HG03135 (cell line): ENCODE measurements around the gene SORCS1.
"Not testable (repeated sequence)": the region's sequence is repeated elsewhere in the genome, so short reads cannot be mapped to it uniquely, and the experiment has no call there.

Experiments
- ATAC-seq: cut with Tn5 transposase; IDR thresholded peaks from one replicate; pipeline ENCODE4 v1.9.1; 2021; ENCODE audit warnings: mild to moderate bottlenecking, moderate library complexity; ENCODE audit not compliant: unreplicated experiment

The SORCS1 gene

DNA sequence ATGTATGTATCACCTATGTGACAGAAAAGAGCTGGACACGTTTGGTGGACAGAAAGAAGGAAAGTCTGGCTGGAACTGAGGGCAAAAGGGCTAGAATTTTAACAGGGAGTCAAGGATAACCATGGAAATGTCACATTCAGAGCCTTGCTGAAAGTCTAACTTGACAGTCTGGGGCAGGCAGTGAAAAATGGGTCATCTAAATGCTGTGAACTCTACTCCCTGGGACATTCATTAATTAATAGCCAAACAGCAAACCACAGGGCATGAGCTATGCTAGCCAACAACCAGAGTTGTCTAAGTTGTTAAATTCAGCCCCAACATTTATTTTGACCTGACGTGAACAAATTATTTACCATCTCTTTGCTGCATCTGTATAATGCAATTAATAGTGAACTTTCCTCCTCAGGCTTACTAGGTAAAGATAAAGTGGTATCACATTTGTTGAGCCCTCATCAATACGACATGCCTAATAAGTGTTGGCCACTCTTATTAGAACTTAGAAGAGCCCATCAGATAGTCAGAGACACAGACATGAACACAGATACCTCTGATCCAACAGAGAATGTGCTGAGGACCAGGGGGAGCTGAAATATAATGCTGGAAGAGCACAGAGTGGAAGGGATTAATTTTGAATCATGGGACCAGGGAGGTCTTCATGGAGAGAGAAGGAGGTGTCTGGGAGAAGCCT is 109.9 kb downstream of the SORCS1 start:
- ATAC-seq = no peak

GRCh38 chr10:107051769-107052168 is 112.7 kb downstream of the SORCS1 start:
- ATAC-seq = no peak

DNA sequence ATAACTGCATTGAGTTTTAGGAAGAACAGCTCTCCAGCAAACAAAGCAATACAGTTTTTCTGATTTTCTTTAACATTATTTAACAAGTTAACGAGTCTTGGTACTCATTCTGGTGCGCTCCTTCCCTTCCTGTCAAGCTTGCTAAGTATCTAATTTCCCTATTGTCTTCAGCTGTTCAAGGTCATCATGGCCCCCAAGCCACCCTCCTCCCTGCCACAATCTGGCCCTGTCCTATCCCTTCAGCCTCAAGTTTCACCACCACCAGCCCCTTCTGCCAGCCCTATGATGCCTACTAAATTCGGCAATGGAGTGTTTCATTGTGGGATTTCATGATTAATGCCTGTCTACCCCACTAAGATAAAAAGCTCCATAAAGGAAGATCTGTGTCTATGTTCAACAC is 121.0 kb downstream of the SORCS1 start:
- ATAC-seq = no peak

DNA sequence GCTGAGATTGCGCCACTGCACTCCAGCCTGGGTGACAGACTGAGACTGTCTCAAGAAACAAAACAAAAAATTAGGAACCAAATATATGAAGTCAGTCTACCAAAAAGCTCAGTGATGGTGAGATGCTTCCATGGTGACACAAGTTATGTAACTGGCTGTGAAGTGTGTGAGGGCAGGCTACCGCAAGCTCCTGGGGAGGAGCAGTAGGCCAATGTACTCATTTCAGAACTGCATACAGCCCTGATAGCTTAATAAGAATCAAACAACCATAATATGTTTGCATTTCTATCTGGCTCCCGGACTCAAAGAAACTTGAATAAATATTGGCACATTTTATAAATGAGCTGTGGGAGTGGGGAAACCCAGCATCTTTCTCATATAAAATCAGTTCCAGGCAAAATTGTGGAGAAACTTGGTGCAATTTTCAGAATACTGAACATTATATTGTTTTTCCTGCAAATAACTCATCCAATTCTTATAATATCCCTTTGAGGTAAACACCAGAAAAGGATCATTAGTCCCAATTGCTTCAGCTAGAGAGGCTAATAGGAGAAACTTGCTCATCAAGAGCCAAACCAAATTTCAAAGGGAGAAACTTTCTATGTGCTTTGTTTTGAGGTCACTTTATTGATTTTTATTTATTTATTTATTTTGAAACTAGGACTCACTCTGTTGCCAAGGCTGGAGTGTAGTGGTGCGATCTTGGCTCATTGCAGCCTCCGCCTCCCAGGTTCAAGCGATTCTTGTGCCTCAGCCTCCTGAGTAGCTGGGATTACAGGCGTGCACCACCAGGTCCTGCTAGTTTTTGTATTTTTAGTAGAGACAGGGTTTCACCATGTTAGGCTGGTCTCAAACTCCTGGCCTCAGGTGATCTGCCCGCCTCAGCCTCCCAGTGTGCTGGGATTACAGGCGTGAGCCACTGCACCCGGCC is 127.0 kb downstream of the SORCS1 start:
- no peak for ATAC-seq

GRCh38 chr10:107033799-107034422 is 130.6 kb downstream of the SORCS1 start:
- ATAC-seq = no peak

DNA sequence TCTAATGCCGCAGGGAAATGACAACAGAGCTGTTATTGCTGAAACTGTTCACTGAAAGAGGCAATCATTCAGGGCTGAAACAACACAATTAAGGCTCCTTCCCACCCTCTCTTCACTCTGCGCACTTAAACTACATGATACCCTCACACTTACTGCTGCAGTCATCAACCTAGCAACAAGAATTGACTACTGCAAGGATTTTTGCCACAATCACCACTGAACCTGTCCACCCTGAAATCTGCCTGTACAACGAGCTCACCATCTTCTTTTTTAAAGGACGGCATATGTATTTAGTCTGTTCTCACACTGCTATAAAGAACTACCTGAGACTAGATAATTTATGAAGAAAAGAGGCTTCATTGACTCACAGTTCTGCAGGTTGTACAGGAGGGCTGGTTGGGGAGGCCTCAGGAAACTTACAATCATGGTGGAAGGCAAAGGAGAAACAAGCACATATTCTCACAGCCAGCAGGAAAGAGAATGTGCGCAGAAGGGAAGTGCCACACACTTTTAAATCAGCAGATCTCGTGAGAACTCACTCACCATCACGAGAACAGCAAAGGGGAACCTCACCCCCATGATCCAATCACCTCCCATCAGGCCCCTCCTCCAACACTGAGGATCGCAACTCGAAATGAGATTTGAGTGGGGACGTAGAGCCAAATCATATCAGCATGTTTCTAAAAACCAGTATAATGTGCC is 131.7 kb downstream of the SORCS1 start:
- ATAC-seq = no peak

- no peak for ATAC-seq
Observed at GRCh38 chr10:107031931-107032699, 132.4 kb downstream of the SORCS1 start.

- ATAC-seq = no peak
Observed at GRCh38 chr10:107028236-107028635, 136.3 kb downstream of the SORCS1 start.

- no peak for ATAC-seq
Observed at GRCh38 chr10:107025676-107026075, 138.8 kb downstream of the SORCS1 start.

GRCh38 chr10:107024033-107024432 is 140.5 kb downstream of the SORCS1 start:
- ATAC-seq = not testable (repeated sequence)

DNA sequence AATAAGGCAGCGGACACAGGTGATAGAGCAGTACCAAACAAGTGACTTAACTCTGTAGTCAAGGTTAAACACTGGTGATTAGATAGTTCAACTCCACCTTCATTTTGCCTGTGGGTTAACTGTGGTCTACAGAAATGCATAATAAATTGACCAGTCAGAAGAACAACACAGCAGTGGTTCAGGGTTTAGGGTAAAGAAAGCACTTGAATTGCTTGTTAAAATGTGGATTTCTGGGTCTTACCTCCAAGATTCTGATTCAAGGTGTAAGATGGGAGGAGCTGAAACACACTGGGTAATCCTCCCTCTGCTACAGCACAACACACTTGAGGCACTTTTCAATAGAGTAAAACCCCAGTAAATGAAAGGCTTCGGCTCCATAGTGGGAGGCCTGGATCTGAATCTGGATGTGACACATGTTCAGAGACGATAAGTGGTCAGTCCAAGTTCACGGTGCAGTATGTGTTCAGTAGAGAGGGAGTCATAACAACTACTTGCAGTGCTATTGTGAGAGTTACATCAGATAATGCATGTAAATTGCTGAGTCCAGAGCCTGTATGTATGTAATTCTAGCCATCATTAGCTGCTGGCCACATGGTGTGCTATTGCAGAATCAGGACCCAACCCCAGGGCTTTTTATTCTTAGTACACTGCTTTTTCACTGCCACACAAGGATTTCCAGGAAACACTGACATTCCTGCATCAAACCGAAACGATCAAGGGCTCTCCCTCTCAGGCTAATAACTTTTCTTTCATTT is 141.7 kb downstream of the SORCS1 start:
- ATAC-seq = no peak

DNA sequence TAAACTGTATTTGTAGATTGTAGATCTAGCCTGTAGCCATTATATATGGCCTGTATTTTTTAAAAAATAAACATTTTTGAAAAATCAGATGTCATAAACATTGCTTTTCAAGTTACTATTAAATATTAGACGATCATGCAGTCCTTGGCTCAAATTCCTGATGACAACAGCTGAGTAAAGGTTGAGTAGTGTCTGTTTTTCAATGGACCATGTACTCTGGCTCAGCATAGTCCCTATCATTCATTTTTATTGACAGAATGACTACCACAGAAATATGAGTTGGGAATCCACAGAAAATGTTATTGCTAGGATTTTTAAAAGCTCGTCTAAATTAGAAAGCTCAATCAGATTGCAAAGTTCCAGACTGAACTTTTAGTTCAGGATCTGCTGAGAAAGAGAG is 145.4 kb downstream of the SORCS1 start:
- no peak for ATAC-seq

GRCh38 chr10:107013258-107014006 is 151.1 kb downstream of the SORCS1 start:
- no peak for ATAC-seq

GRCh38 chr10:107011992-107012391 is 152.5 kb downstream of the SORCS1 start:
- ATAC-seq = no peak

GRCh38 chr10:107011105-107011504 is 153.4 kb downstream of the SORCS1 start:
- no peak for ATAC-seq

DNA sequence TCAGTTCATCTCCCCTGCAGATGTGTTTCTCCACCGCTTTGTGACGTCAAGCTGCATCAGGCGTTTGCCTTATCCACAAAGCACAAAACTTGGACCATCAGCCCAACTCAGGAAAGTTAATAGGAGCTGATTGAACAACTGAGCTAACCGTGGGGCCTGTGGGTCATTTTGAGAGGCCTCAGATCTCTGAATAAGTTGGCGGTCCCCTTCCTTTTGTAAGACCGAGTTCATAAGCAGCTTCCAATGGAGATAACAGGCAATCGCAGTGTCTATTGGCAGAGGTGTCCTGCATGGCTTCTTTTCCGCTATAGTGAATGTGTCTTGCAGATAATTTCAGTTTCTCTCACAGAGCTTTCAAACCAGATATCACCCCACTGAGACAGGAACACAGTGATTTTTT is 154.0 kb downstream of the SORCS1 start:
- ATAC-seq = no peak

- no peak for ATAC-seq
Observed at GRCh38 chr10:107004362-107004761, 160.1 kb downstream of the SORCS1 start.

DNA sequence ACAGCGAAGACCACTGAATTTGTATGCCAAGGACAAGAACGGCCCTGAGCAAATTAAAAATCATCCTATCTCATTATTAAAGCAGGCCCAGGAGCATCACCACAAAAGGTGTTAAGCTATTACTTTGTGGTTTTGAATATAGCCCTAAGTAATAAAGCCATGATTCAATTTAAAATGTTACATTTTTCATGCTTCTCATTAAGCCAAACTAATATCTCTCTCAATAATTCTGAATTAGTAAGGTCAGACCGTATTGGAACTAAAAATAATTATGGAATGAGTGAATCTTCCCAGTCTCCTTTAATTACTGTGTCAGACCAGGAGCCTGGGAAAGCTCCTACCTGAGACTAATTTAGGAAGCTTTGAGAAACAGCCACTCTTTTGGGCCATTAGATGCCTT is 162.4 kb downstream of the SORCS1 start:
- no peak for ATAC-seq
